Calu3 (cell line): ENCODE results near the gene MAN2A2. TPM values are rescaled to one million over a fixed set of nuclear protein-coding genes. Genes with fewer than 3 reads are reported as not detected.
"Not testable (repeated sequence)": the region's sequence is repeated elsewhere in the genome, so short reads cannot be mapped to it uniquely, and the experiment has no call there.

Source experiments
- BruUV-seq: library from RNA; stranded (reverse); fragments of 400-500 nt; replicated peaks from 2 replicates; lab custom pipeline; 2021; lab: Mats Ljungman, UMichigan
- CTCF ChIA-PET: fragments of 300-600 bp; sonication (Branson Sonifier 250); formaldehyde crosslinking; loops from one replicate; lab custom pipeline; 2022; ENCODE audit warnings: antibody characterized with exemption; lab: Charles Lee
- DNase-seq: peaks from one replicate; pipeline ENCODE4 v3.0.0; 2022
- H3K27ac Mint-ChIP-seq: one replicate; pipeline ENCODE4 v1.8.0; 2022; ENCODE audit warnings: mixed read lengths; ENCODE audit not compliant: unreplicated experiment
- H3K27me3 Mint-ChIP-seq: one replicate; pipeline ENCODE4 v1.8.0; 2022; ENCODE audit warnings: mixed read lengths; ENCODE audit not compliant: unreplicated experiment
- H3K36me3 Mint-ChIP-seq: one replicate; pipeline ENCODE4 v1.8.0; 2022; ENCODE audit warnings: mild to moderate bottlenecking, moderate library complexity, mixed read lengths; ENCODE audit not compliant: insufficient read depth, unreplicated experiment
- H3K4me1 Mint-ChIP-seq: one replicate; pipeline ENCODE4 v1.8.0; 2022; ENCODE audit warnings: mild to moderate bottlenecking, low read depth, mixed read lengths; ENCODE audit not compliant: unreplicated experiment
- H3K4me3 Mint-ChIP-seq: one replicate; pipeline ENCODE4 v1.8.0; 2022; ENCODE audit warnings: mild to moderate bottlenecking, low read depth, moderate library complexity, mixed read lengths; ENCODE audit not compliant: unreplicated experiment
- H3K9me3 Mint-ChIP-seq: one replicate; pipeline ENCODE4 v1.8.0; 2022; ENCODE audit warnings: low read depth, mixed read lengths; ENCODE audit not compliant: unreplicated experiment
- intact Hi-C: fragments of 100-400 bp; cut with micrococcal nuclease; formaldehyde crosslinking; loops from one replicate; pipeline ENCODE4 v1.10.0; 2022; ENCODE audit not compliant: unreplicated experiment
- total RNA-seq: library from RNA; stranded (reverse); gene quantifications from 2 replicates; pipeline ENCODE4 v1.2.3, GENCODE V29; 2022
- TF ChIP-seq, protein P1 (sequence below): fragments of 200-600 bp; IDR thresholded peaks from one replicate; pipeline ENCODE4 v1.8.0; 2022; ENCODE audit warnings: antibody characterized with exemption; ENCODE audit not compliant: unreplicated experiment

MAN2A2 gene
- total RNA-seq, 1 experiment from 2014 or later = 58.5 TPM

DNA sequence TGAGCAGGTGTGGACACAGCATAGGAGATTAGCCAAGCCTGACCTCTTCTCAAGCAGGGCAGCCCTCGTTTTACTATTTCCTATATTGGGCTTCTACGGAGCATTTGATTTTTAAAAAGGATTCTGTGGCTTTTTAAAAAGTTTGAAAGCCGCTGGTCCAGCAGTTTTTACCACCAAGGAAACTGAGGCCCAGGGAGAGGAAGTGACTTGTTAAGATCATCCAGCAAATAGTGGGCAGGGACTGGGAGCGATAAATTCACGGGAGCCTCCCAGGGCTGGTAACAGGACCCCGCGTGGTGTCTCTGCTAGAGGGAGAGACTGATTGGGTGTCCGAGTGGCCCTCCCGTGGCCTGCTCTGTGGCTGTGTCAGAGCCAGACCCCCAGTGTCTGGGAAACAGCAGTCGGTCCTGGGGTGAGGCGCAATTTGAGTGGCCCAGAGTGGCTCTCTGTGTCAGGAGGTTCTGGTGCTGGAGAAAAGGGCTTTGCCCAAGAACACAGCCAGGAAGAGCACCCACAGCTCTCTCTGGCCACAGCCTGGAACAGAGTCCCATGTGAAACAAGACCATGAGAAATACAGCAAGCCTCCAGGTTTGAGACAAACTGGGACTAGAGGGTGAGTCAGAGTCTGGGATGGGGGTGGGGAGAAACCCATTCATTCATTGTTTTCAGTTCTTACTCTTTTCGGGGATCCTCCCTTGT lies 30.5 kb upstream of the MAN2A2 start:
- TF ChIP-seq, protein P1, sequence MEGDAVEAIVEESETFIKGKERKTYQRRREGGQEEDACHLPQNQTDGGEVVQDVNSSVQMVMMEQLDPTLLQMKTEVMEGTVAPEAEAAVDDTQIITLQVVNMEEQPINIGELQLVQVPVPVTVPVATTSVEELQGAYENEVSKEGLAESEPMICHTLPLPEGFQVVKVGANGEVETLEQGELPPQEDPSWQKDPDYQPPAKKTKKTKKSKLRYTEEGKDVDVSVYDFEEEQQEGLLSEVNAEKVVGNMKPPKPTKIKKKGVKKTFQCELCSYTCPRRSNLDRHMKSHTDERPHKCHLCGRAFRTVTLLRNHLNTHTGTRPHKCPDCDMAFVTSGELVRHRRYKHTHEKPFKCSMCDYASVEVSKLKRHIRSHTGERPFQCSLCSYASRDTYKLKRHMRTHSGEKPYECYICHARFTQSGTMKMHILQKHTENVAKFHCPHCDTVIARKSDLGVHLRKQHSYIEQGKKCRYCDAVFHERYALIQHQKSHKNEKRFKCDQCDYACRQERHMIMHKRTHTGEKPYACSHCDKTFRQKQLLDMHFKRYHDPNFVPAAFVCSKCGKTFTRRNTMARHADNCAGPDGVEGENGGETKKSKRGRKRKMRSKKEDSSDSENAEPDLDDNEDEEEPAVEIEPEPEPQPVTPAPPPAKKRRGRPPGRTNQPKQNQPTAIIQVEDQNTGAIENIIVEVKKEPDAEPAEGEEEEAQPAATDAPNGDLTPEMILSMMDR = no peak
- H3K4me1 Mint-ChIP-seq = peaks cover 54% of the 10 kb centered on the region
- peak overlapping the region; percentile 73 for H3K4me3 Mint-ChIP-seq
- H3K36me3 Mint-ChIP-seq = peaks cover 61% of the 10 kb centered on the region
- intact Hi-C loops = no loop called here
- no peaks in the 10 kb centered on the region for H3K9me3 Mint-ChIP-seq
- peak overlapping the region; percentile 84 for H3K27ac Mint-ChIP-seq
- CTCF ChIA-PET = interaction anchor here (0.8 kb wide), 1 partner anchor 13 kb away, joined by 4 read pairs; no protein-coding TSS in a partner anchor
- BruUV-seq = TSS peak; percentile 58
- no peaks in the 10 kb centered on the region for H3K27me3 Mint-ChIP-seq
- peak; percentile 54 for DNase-seq

DNA sequence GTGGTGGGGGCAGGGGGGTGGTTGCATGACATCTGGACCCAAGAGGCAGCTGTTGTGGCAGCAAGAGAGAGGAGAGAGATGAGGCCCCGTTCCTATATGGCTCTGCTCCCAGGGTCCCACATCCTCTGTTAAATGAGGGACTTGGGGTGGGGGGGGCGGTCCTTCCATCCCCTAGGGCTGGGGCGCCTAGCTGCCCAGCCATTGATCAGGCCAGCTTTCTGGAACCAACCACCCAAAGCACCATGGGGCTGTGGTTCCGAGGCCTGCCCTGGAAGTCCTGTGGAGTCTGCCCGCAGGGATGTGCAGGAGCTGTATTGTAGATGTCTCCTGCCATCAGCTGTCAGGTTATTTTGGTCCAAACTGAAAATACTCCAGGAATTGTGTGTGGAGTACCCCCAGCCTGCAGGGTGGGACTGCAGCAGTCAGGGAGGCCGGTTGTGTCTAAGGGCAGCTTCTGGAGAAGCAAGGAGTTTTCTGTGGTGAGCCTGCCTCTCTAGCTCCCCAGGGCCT lies 29.6 kb upstream of the MAN2A2 start:
- Mint-ChIP-seq H3K27me3 (no peaks in the 10 kb centered on the region), H3K27ac (peak overlapping the region; percentile 20), H3K4me1 (peaks cover 45% of the 10 kb centered on the region), H3K4me3 (peak overlapping the region; percentile 73), H3K36me3 (peaks cover 61% of the 10 kb centered on the region), H3K9me3 (no peaks in the 10 kb centered on the region)
- CTCF ChIA-PET = interaction anchor here (0.6 to 1.0 kb wide), 6 partner anchors 8 to 491 kb away, joined by 3 to 4 read pairs (median 3); partner anchors contain the start of gene BLM
- no peak for DNase-seq
- TF ChIP-seq, protein P1 = no peak
- no TSS peak for BruUV-seq
- intact Hi-C loops = no loop called here

DNA sequence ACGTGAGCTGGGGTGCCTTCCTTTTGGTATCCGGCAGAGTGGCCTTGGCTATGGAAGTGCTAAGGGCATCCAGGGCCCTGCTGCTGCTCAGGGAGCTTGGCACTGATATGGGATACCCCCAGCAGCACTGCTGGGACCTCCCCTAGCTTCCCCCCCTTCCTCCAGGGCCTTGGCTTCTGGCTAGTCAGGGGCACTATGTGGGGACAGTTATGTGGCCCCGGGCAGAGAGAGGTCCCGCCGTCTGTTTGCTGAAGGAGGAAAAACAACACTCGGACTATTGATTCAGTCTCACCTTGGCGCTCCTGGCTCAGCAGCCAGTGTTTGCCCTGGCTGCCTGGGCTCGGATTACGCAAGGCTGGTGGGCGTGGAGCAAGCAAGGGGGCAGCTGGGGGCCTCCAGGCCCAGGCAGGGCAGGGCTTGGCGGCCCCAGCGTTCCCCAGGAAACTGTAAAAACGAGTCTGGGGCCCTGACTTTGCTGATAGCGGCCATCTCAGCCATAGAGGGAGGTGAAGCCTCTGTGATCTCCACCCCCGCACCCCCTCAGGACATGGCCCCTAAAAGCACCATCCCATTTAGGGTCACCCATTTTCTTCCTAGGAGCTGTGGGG lies 29.0 kb upstream of the MAN2A2 start:
- Mint-ChIP-seq H3K27ac (peak overlapping the region; percentile 20), H3K4me1 (peaks cover 40% of the 10 kb centered on the region), H3K36me3 (peaks cover 62% of the 10 kb centered on the region), H3K27me3 (no peaks in the 10 kb centered on the region), H3K4me3 (peak overlapping the region; percentile 73), H3K9me3 (no peaks in the 10 kb centered on the region)
- peak; percentile 90 for DNase-seq
- TSS peak; percentile 12 for BruUV-seq
- intact Hi-C loops = no loop called here
- TF ChIP-seq, protein P1 = no peak
- CTCF ChIA-PET = interaction anchor here (0.6 to 1.0 kb wide), 6 partner anchors 8 to 491 kb away, joined by 3 to 4 read pairs (median 3); partner anchors contain the start of gene BLM

DNA sequence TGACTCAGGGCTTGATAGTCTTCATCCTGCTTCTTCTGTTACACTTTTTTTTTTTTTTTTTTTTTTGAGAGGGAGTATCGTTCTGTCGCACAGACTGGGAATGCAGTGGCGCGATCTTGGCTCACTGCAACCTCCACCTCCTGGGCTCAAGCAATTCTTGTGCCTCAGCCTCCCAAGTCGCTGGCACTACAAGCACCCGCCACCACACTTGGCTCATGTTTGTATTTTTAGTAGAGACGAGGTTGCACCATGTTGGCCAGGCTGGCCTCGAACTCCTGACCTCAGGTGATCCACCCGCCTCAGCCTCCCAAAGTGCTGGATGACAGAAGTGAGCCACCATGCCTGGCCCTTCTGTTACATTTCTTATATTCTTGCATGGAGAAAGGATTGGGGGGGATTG lies 28.1 kb upstream of the MAN2A2 start:
- H3K9me3 Mint-ChIP-seq, intact Hi-C loops, H3K27ac Mint-ChIP-seq, DNase-seq, CTCF ChIA-PET, BruUV-seq, H3K4me3 Mint-ChIP-seq, H3K27me3 Mint-ChIP-seq: not testable (repeated sequence)
- H3K4me1 Mint-ChIP-seq = peaks cover 31% of the 10 kb centered on the region
- peaks cover 61% of the 10 kb centered on the region for H3K36me3 Mint-ChIP-seq
